HepG2 (cell line): Measurements from ENCODE around the gene SLC66A3.

Source experiments
- CTCF ChIP-seq: sonication (generic); formaldehyde crosslinking; IDR thresholded peaks from 2 replicates; pipeline ENCODE4 v1.5.0; 2020; ENCODE audit warnings: mild to moderate bottlenecking, missing genetic modification reagents, moderate library complexity
- FOXM1 ChIP-seq: sonication (generic); formaldehyde crosslinking; IDR thresholded peaks from 2 replicates; pipeline ENCODE4 v1.5.0; 2020; ENCODE audit warnings: missing genetic modification reagents
- FOXP1 ChIP-seq, 2 experiments: fragments of 450-650 bp in 1 of 2; IDR thresholded peaks; 2 replicates each; pipeline ENCODE4 v1.6.1; 2017 to 2018; ENCODE audit warnings: antibody characterized with exemption in 1 of 2
- REST ChIP-seq, 2 experiments: IDR thresholded peaks; 2 replicates each; pipeline ENCODE4 v1.6.1; 2011 to 2012; ENCODE audit warnings: low read length in 2 of 2, borderline replicate concordance in 1 of 2, low read depth in 1 of 2, mild to moderate bottlenecking in 1 of 2, moderate library complexity in 1 of 2
- ZNF580 ChIP-seq: IDR thresholded peaks from 2 replicates; pipeline ENCODE4 v1.6.1; 2016; ENCODE audit warnings: low read depth, borderline replicate concordance

DNA sequence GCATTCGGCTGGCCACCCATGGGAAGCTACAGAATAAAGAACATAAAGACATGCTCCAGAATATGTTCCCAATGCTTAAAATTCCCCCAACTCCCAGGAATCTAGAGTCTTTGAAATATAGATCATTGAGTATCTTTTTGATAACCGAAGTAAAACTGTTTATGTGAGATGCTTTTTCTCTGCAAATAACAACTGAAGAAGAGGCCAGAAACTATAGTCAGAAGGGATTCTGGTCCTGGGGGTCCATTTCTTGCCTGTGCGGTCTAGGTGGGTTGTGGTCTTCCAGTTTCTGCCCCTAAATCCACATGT lies 30.6 kb upstream of the SLC66A3 start:
- TF ChIP-seq CTCF (CRISPR knock-in tag) (no peak), REST (IDR thresholded peaks at IDR 0.05; ENCODE audit: borderline replicate concordance in 1 of 2, low read depth in 1 of 2, low read length in 2 of 2) (no peak), FOXM1 (no peak), ZNF580 (no peak), FOXP1 (IDR thresholded peaks at IDR 0.05) (no peak), FOXP1 (CRISPR knock-in tag; IDR thresholded peaks at IDR 0.05) (no peak)
